Right lobe of liver (tissue), 6 donors: ENCODE results near the gene THADA. TPM values are rescaled to one million over a fixed set of nuclear protein-coding genes. Genes with fewer than 3 reads are reported as not detected.

ENCODE experiments used
- ATAC-seq, 4 donors: fragments of 200-7000 bp; cut with Tn5 transposase; one replicate each; pipeline ENCODE4 v1.9.1; 2020; ENCODE audit warnings: mild to moderate bottlenecking in 4 of 4, moderate library complexity in 4 of 4
- DNase-seq, 3 donors: peaks; one replicate each; pipeline ENCODE4 v3.0.0-alpha.2; 2020
- H3K27ac ChIP-seq, 3 donors: fragments of 200-600 bp; one replicate each; pipeline ENCODE4 v1.8.0; 2022
- H3K27me3 ChIP-seq, 2 donors: fragments of 200-600 bp; one replicate each; pipeline ENCODE4 v1.8.0; 2022
- H3K36me3 ChIP-seq, 4 donors: fragments of 200-600 bp; sonication (generic) in 1 of 4; one replicate each; pipeline versions ENCODE4 v1.5.1 to v1.8.0; 2017 to 2022; ENCODE audit warnings: control low read depth in 1 of 4
- H3K4me1 ChIP-seq, 4 donors: fragments of 200-600 bp; sonication (generic) in 1 of 4; one replicate each; pipeline versions ENCODE4 v1.5.1 to v1.8.0; 2017 to 2022; ENCODE audit warnings: control low read depth in 1 of 4
- H3K4me3 ChIP-seq, 3 donors: fragments of 200-600 bp; one replicate each; pipeline ENCODE4 v1.8.0; 2022
- H3K9me3 ChIP-seq, 4 donors: fragments of 200-600 bp; sonication (generic) in 1 of 4; one replicate each; pipeline versions ENCODE4 v1.5.1 to v1.8.0; 2017 to 2022; ENCODE audit warnings: control low read depth in 1 of 4
- CTCF ChIP-seq, 4 donors: fragments of 200-600 bp in 3 of 4; fragments of 450-650 bp in 1 of 4; IDR thresholded peaks; one replicate each; pipeline versions ENCODE4 v1.5.1 to v1.8.0; 2016 to 2022; ENCODE audit warnings: antibody characterized with exemption in 4 of 4, mild to moderate bottlenecking in 2 of 4
- POLR2A ChIP-seq: fragments of 450-650 bp; IDR thresholded peaks from one replicate; pipeline ENCODE4 v1.6.1; 2017; ENCODE audit warnings: antibody characterized with exemption, mild to moderate bottlenecking
- whole genome bisulfite sequencing: methylation state at CpG from one replicate; pipeline ENCODE4 v1.1.6; 2018; ENCODE audit warnings: low coverage, low lambda C conversion rate; ENCODE audit not compliant: insufficient coverage; ENCODE audit errors: missing lambda C conversion rate; 5-methylcytosine and 5-hydroxymethylcytosine counted together
- intact Hi-C, 2 donors: fragments of 100-400 bp; cut with DNase I; formaldehyde crosslinking; loops; one replicate each; pipeline versions ENCODE4 v1.11.2 to v1.14.1; 2022
- total RNA-seq, 6 experiments: library from RNA; depleted of rRNA in 2 of 6; stranded (reverse); fragments of >200 nt in 2 of 6; fragmentation: NEBNext Ultra II Directional in 3 of 6; extraction: Animal tissue kit (Norgen Biotek cat#: 25700) in 3 of 6; gene quantifications; one replicate each; pipeline versions ENCODE4 v1.1.0 to v1.2.4, GENCODE V29; 2016 to 2023
- donor health status: DM: no; HTN: yes; CAD: no.
- donor health status: DM: no; HTN: no; CAD: no.
- donor health status: DM: no; HTN: no; CAD: no.
- donor health status: DM: no; HTN: yes; CAD: no.
- donor health status: DM: no; HTN: yes; CAD: no.

The THADA gene
- total RNA-seq, 6 experiments from 2014 or later, result 12.2 to 21.6 (median 14.0) TPM

- WGBS, result 88% methylated on average over 1 of the region's 1 CpG
- H3K4me1 ChIP-seq, result peaks cover 0 to 30% (median 15%) of the 10 kb centered on the region in 4 donors
- intact Hi-C loops, result no loop called here
- peak overlapping the region in 1 of 3 donors; percentile 68 for H3K27ac ChIP-seq
- no peak for TF ChIP-seq CTCF (IDR thresholded peaks at IDR 0.05)
- no peaks in the 10 kb centered on the region for H3K27me3 ChIP-seq
- H3K4me3 ChIP-seq, result no peak overlapping the region
- no peak for DNase-seq
- H3K36me3 ChIP-seq, result no peaks in the 10 kb centered on the region
- no peaks in the 10 kb centered on the region for H3K9me3 ChIP-seq
- no peak for ATAC-seq
Measured at GRCh38 chr2:43259512-43259911, 336.3 kb downstream of the THADA start.

DNA sequence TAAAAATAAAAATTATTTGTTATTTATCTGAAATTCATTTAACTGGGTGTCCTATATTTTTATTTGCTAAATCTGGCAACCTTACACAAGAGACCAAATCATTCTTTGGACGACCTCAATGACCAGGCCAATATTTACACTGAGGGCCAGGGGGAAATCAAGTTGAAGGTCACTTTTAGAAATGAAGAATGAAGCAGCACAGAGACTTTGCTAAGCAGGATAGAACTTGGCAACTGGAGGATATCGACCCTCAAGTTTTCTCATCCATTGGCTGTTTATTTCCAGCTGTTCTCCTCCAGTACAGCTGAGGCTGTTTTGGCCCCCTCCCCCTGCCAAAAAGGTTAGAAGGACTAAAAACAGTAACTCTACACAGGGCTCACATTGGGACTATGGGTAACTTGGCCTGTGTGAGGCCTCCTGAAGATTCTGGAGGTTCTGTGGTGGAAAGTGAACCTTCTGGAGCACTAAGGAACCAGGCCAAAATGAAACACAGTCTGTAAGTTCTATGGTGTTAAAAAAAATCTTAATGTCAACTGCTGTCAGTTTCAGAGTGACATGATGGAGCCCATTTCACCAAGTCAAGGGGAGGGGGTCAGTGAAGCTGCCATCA lies 337.2 kb downstream of the THADA start:
- TF ChIP-seq CTCF (IDR thresholded peaks at IDR 0.05) (no peak), POLR2A (no peak)
- Histone ChIP-seq H3K36me3 (no peaks in the 10 kb centered on the region), H3K9me3 (no peaks in the 10 kb centered on the region), H3K4me1 (peaks cover 0 to 30% (median 15%) of the 10 kb centered on the region in 4 donors), H3K27ac (peak overlapping the region in 2 of 3 donors; percentile 42 to 68), H3K4me3 (no peak overlapping the region), H3K27me3 (no peaks in the 10 kb centered on the region)
- 27% methylated on average over 2 of the region's 2 CpGs for WGBS
- DNase-seq (no peak), ATAC-seq (peak; percentile 76 to 92 (median 84))
- intact Hi-C loops, result no loop called here

- peaks cover 0 to 30% (median 15%) of the 10 kb centered on the region in 4 donors for H3K4me1 ChIP-seq
- peak in 3 of 4 donors; percentile 9 to 44 (median 42) for ATAC-seq
- H3K27me3 ChIP-seq, result no peaks in the 10 kb centered on the region
- no peak for DNase-seq
- no peaks in the 10 kb centered on the region for H3K9me3 ChIP-seq
- intact Hi-C loops, result no loop called here
- H3K4me3 ChIP-seq, result no peak overlapping the region
- H3K36me3 ChIP-seq, result no peaks in the 10 kb centered on the region
- peak overlapping the region in 1 of 3 donors; percentile 1 for H3K27ac ChIP-seq
- TF ChIP-seq POLR2A, result no peak
- WGBS, result 23% methylated on average over 6 of the region's 8 CpGs
Measured at GRCh38 chr2:43255296-43255910, 340.4 kb downstream of the THADA start.

- Histone ChIP-seq H3K4me3 (no peak overlapping the region), H3K27me3 (no peaks in the 10 kb centered on the region), H3K27ac (no peak overlapping the region), H3K36me3 (no peaks in the 10 kb centered on the region), H3K9me3 (no peaks in the 10 kb centered on the region), H3K4me1 (peaks cover 0 to 30% (median 14%) of the 10 kb centered on the region in 4 donors)
- intact Hi-C loops, result no loop called here
- TF ChIP-seq POLR2A (no peak), CTCF (IDR thresholded peaks at IDR 0.05) (no peak)
- DNase-seq (no peak), ATAC-seq (no peak)
- 91% methylated on average over 5 of the region's 5 CpGs for WGBS
Measured at GRCh38 chr2:43254331-43254730, 341.5 kb downstream of the THADA start.

- intact Hi-C loops, result no loop called here
- no peak overlapping the region for H3K4me3 ChIP-seq
- H3K27me3 ChIP-seq, result no peaks in the 10 kb centered on the region
- 77% methylated on average over 3 of the region's 5 CpGs for WGBS
- peak overlapping the region in 2 of 3 donors; percentile 29 to 33 for H3K27ac ChIP-seq
- no peaks in the 10 kb centered on the region for H3K36me3 ChIP-seq
- DNase-seq (no peak), ATAC-seq (peak; percentile 21 to 68 (median 28))
- TF ChIP-seq CTCF (IDR thresholded peaks at IDR 0.05) (no peak), POLR2A (no peak)
- H3K4me1 ChIP-seq, result peaks cover 0 to 11% (median 3%) of the 10 kb centered on the region in 4 donors
- no peaks in the 10 kb centered on the region for H3K9me3 ChIP-seq
Measured at GRCh38 chr2:43251171-43251731, 344.6 kb downstream of the THADA start.
